Adrenal gland (tissue), 5 donors: Measurements from ENCODE around the gene MLC1.

Experiments
- CTCF ChIP-seq, 6 experiments: fragments of 450-650 bp in 4 of 6; fragments of 200-600 bp in 2 of 6; sonication (generic) in 1 of 6; IDR thresholded peaks; 1 replicate in 5 of 6; 2 replicates in 1 of 6; pipeline versions ENCODE4 v1.5.1 to v1.8.0; 2016 to 2021; ENCODE audit warnings: antibody characterized with exemption in 6 of 6, mild to moderate bottlenecking in 2 of 6, moderate library complexity in 1 of 6
- POLR2A ChIP-seq, 2 donors: fragments of 450-650 bp; IDR thresholded peaks; one replicate each; pipeline ENCODE4 v1.6.1; 2017; ENCODE audit warnings: antibody characterized with exemption in 2 of 2, mild to moderate bottlenecking in 2 of 2, moderate library complexity in 1 of 2
- donor health status: DM: no; HTN: no; CAD: no.

DNA sequence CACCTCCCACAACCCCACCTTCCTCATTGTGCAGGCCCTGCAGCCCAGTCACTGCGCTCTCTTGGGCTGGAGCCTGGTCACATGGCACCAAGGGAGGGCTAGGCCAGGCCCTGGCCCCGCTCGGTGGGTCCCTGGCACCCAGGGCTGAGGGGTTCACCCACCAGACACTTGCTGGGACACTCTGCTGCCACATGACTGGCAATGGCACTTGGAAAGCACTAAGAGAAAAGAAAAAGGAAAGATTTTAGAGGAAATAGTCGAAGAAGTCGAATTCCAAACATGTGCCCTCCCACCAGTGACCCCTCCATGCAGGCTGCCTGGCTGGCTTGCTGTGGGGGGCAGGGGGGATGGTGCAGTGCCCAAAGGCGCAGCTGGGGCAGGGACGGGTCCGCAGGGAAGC is 14.9 kb downstream of the MLC1 start:
- TF ChIP-seq CTCF (IDR thresholded peaks at IDR 0.05): no peak
- TF ChIP-seq POLR2A (IDR thresholded peaks at IDR 0.05): no peak
